ENCODE results near the gene CNBP. TPM values are rescaled to one million over a fixed set of nuclear protein-coding genes. Genes with fewer than 3 reads are reported as not detected.

CNBP gene
- total RNA-seq, 2 donors from 2014 or later, result 282 to 299 TPM

GRCh38 chr3:129122412-129123011, 61.2 kb downstream of the CNBP start:
- DNase-seq (ENCODE audit: low spot score in 2 of 2) (no peak), ATAC-seq (no peak)
- H3K9me3 Mint-ChIP-seq, result no peaks in the 10 kb centered on the region
- peaks cover 28 to 31% of the 10 kb centered on the region in 2 donors for H3K36me3 Mint-ChIP-seq
- peak overlapping the region; percentile 88 to 99 for H3K27ac Mint-ChIP-seq

- peak; percentile 19 to 68 for ATAC-seq
- H3K36me3 Mint-ChIP-seq, result peaks cover 32 to 34% of the 10 kb centered on the region in 2 donors
- peak; percentile 76 to 89 for DNase-seq (ENCODE audit: low spot score in 2 of 2)
- H3K27ac Mint-ChIP-seq, result peak within 1 kb of the TSS; percentile 98 to 99
- H3K9me3 Mint-ChIP-seq, result no peaks in the 10 kb centered on the region
These were observed 61.8 kb downstream of the CNBP start, which contains the start of gene RAB43 for GRCh38 chr3:129121792-129122411. Gene RAB43 (minus strand): TSS chr3:129121804. CDS start chr3:129121489, 315 bp downstream.

- peak overlapping the region; percentile 98 to 99 for H3K27ac Mint-ChIP-seq
- peak; percentile 6 to 34 for ATAC-seq
- H3K36me3 Mint-ChIP-seq, result peaks cover 38 to 41% of the 10 kb centered on the region in 2 donors
- H3K9me3 Mint-ChIP-seq, result no peaks in the 10 kb centered on the region
- DNase-seq (ENCODE audit: low spot score in 2 of 2), result no peak
These were observed 62.5 kb downstream of the CNBP start for GRCh38 chr3:129121016-129121791.

GRCh38 chr3:129120254-129121004, 63.3 kb downstream of the CNBP start:
- ATAC-seq, result peak; percentile 75 to 77
- Mint-ChIP-seq H3K27ac (peak overlapping the region; percentile 98 to 99), H3K36me3 (peaks cover 41 to 45% of the 10 kb centered on the region in 2 donors), H3K9me3 (no peaks in the 10 kb centered on the region)
- peak; percentile 88 to 94 for DNase-seq (ENCODE audit: low spot score in 2 of 2)

GRCh38 chr3:129119365-129120100, 64.2 kb downstream of the CNBP start:
- peak in 1 of 2 donors; percentile 70 for DNase-seq (ENCODE audit: low spot score in 2 of 2)
- Mint-ChIP-seq H3K27ac (peak overlapping the region; percentile 98 to 99), H3K36me3 (peaks cover 47 to 51% of the 10 kb centered on the region in 2 donors), H3K9me3 (no peaks in the 10 kb centered on the region)
- ATAC-seq, result peak in 1 of 2 donors; percentile 11

- peak in 1 of 2 donors; percentile 51 for DNase-seq (ENCODE audit: low spot score in 2 of 2)
- ATAC-seq, result peak; percentile 23 to 34
- Mint-ChIP-seq H3K36me3 (peaks cover 51 to 59% of the 10 kb centered on the region in 2 donors), H3K9me3 (no peaks in the 10 kb centered on the region), H3K27ac (peak overlapping the region; percentile 98 to 99)
These were observed 65.0 kb downstream of the CNBP start for GRCh38 chr3:129118745-129119144.

Other genes with a start within 250 kb of the CNBP start
- under 1 TPM in 1 of 2 donors, not detected in 1; 0.45 TPM for gene CFAP92, start 189.8 kb downstream of the CNBP start, total RNA-seq
- gene EFCC1, start 182.6 kb downstream of the CNBP start, total RNA-seq, result under 1 TPM in 1 of 2 donors, not detected in 1; 0.18 TPM
- gene GP9, start 123.1 kb downstream of the CNBP start, total RNA-seq, result not detected
- 10 to 100 TPM; 57.4 to 64.1 TPM for gene RAB43, start 62.1 kb downstream of the CNBP start, total RNA-seq
- 10 to 100 TPM; 69.9 to 84.0 TPM for gene ISY1, start 22.8 kb downstream of the CNBP start, total RNA-seq
- gene COPG1, start 65.7 kb upstream of the CNBP start, total RNA-seq, result 100 to 1,000 TPM; 130 to 147 TPM
- gene HMCES, start 95.0 kb upstream of the CNBP start, total RNA-seq, result 10 to 100 TPM; 58.5 to 78.7 TPM
- under 1 TPM; 0.82 to 0.93 TPM for gene EFCAB12, start 244.7 kb upstream of the CNBP start, total RNA-seq

Measured in activated naive CD4-positive, alpha-beta T cell treated with anti-CD3 and anti-CD28 coated beads, Interleukin-2, amount 50 U/mL, for 72 hours (primary cell).